Cardiac muscle cell (in vitro differentiated cells and primary cell): Measurements from ENCODE around the gene CLASP1. TPM values are rescaled to one million over a fixed set of nuclear protein-coding genes. Genes with fewer than 3 reads are reported as not detected.

ENCODE experiments used
- DNase-seq, 2 donors: peaks; one replicate each; pipeline versions ENCODE4 v3.0.0 to v3.0.0-alpha.2; 2010 to 2017; ENCODE audit warnings: low read depth in 1 of 2, low spot score in 1 of 2
- H3K27ac ChIP-seq: fragments of 200-600 bp; sonication (generic); 2 replicates; pipeline ENCODE4 v1.5.1; 2016
- H3K27me3 ChIP-seq: fragments of 200-600 bp; sonication (generic); 2 replicates; pipeline ENCODE4 v1.6.0; 2016; ENCODE audit warnings: control low read depth
- H3K36me3 ChIP-seq: fragments of 200-600 bp; sonication (generic); 2 replicates; pipeline ENCODE4 v1.5.1; 2016; ENCODE audit warnings: control low read depth
- H3K4me1 ChIP-seq: fragments of 200-600 bp; sonication (generic); 2 replicates; pipeline ENCODE4 v1.8.1; 2017; ENCODE audit warnings: low read depth, mild to moderate bottlenecking, mixed run types
- H3K4me3 ChIP-seq: fragments of 200-600 bp; sonication (generic); 2 replicates; pipeline ENCODE4 v1.5.1; 2016; ENCODE audit warnings: mild to moderate bottlenecking
- H3K9me3 ChIP-seq: fragments of 200-600 bp; sonication (generic); 2 replicates; pipeline ENCODE4 v1.5.1; 2017; ENCODE audit warnings: low read depth, mild to moderate bottlenecking, control low read depth
- CTCF ChIP-seq: IDR thresholded peaks from 2 replicates; pipeline ENCODE4 v1.5.1; 2012; ENCODE audit warnings: low read depth, mild to moderate bottlenecking, low read length
- polyA plus RNA-seq: library from polyadenylated mRNA; unstranded; fragments of >200 nt; fragmentation: Nextera tagmentation; extraction: Ambion mirVana; gene quantifications from 2 replicates; pipeline ENCODE4 v1.2.1, GENCODE V29; 2016
- total RNA-seq: library from RNA; depleted of rRNA; stranded (reverse); fragments of >200 nt; gene quantifications from 2 replicates; pipeline ENCODE4 v1.2.3, GENCODE V29; 2016

CLASP1 gene
- total and polyA plus RNA-seq, 2 experiments from 2014 or later: 24.8 to 53.0 TPM

- Histone ChIP-seq H3K4me3 (no peak overlapping the region), H3K36me3 (no peaks in the 10 kb centered on the region), H3K4me1 (peaks cover 10% of the 10 kb centered on the region), H3K27ac (no peak overlapping the region), H3K27me3 (no peaks in the 10 kb centered on the region), H3K9me3 (no peaks in the 10 kb centered on the region)
- no peak for TF ChIP-seq CTCF
- DNase-seq: no peak
Observed at GRCh38 chr2:121539750-121540469, 109.4 kb downstream of the CLASP1 start.

- Histone ChIP-seq H3K27me3 (no peaks in the 10 kb centered on the region), H3K4me1 (peaks cover 11% of the 10 kb centered on the region), H3K9me3 (no peaks in the 10 kb centered on the region), H3K4me3 (no peak overlapping the region), H3K27ac (no peak overlapping the region), H3K36me3 (no peaks in the 10 kb centered on the region)
- no peak for TF ChIP-seq CTCF
- DNase-seq: no peak
Observed at GRCh38 chr2:121536850-121537557, 112.3 kb downstream of the CLASP1 start.

- no peak for TF ChIP-seq CTCF
- no peak for DNase-seq
- Histone ChIP-seq H3K4me1 (peaks cover 16% of the 10 kb centered on the region), H3K9me3 (no peaks in the 10 kb centered on the region), H3K4me3 (no peak overlapping the region), H3K27ac (no peak overlapping the region), H3K27me3 (no peaks in the 10 kb centered on the region), H3K36me3 (no peaks in the 10 kb centered on the region)
Observed at GRCh38 chr2:121536347-121536746, 112.9 kb downstream of the CLASP1 start.

- H3K27me3 ChIP-seq: no peaks in the 10 kb centered on the region
- no peaks in the 10 kb centered on the region for H3K9me3 ChIP-seq
- no peak for TF ChIP-seq CTCF
- H3K4me1 ChIP-seq: peaks cover 16% of the 10 kb centered on the region
- no peak overlapping the region for H3K27ac ChIP-seq
- no peak overlapping the region for H3K4me3 ChIP-seq
- no peaks in the 10 kb centered on the region for H3K36me3 ChIP-seq
- no peak for DNase-seq
Observed at GRCh38 chr2:121534007-121534406, 115.3 kb downstream of the CLASP1 start.

- DNase-seq: no peak
- Histone ChIP-seq H3K4me1 (peaks cover 16% of the 10 kb centered on the region), H3K36me3 (no peaks in the 10 kb centered on the region), H3K27ac (no peak overlapping the region), H3K27me3 (no peaks in the 10 kb centered on the region), H3K4me3 (no peak overlapping the region), H3K9me3 (no peaks in the 10 kb centered on the region)
- no peak for TF ChIP-seq CTCF
Observed at GRCh38 chr2:121532894-121533293, 116.4 kb downstream of the CLASP1 start.
